Measurements from ENCODE around the gene BMP7.

Gene BMP7

DNA sequence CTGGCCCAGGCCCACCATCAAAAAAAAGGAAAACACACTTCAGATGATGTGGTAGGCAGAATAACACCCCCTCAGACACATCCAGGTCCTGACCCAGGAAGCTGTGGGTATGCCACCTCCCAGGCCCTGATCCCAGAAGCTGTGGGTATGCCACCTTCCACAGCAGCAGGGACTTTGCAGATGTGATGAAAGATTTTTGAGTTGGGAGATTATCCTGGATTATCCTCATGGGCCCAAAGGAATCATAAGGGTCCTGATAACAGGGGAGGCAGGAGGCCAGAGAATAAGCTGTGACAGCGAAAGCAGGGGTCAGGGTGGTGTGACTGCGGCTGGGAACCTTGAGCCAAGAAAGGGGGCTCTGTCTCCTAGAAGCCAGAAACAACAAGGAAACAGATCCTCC is 55.0 kb downstream of the BMP7 start:
- DNase-seq (ENCODE audit: low spot score) = no peak
- Histone ChIP-seq H3K4me3 (no peak overlapping the region), H3K27ac (no peak overlapping the region)
- TF ChIP-seq, protein P1, sequence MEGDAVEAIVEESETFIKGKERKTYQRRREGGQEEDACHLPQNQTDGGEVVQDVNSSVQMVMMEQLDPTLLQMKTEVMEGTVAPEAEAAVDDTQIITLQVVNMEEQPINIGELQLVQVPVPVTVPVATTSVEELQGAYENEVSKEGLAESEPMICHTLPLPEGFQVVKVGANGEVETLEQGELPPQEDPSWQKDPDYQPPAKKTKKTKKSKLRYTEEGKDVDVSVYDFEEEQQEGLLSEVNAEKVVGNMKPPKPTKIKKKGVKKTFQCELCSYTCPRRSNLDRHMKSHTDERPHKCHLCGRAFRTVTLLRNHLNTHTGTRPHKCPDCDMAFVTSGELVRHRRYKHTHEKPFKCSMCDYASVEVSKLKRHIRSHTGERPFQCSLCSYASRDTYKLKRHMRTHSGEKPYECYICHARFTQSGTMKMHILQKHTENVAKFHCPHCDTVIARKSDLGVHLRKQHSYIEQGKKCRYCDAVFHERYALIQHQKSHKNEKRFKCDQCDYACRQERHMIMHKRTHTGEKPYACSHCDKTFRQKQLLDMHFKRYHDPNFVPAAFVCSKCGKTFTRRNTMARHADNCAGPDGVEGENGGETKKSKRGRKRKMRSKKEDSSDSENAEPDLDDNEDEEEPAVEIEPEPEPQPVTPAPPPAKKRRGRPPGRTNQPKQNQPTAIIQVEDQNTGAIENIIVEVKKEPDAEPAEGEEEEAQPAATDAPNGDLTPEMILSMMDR (IDR thresholded peaks at IDR 0.05) = no peak

DNA sequence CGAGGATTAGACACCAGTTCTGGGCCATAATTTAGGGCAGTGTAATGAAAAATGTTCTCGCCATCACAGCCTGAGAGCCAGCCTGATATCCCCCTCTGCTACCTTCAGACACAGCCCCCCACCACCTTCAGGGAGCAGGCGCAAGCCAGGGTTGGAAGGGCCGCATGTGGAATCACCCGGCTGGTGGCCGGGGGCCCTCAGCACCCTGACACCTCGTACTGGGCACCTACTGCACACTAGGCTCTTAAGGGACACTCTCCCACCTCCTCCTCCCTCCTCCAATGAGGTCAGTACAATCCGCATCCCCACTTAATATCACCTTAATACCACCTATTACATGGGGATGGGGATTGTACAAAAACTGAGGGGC is 55.5 kb downstream of the BMP7 start:
- TF ChIP-seq, protein P1 (IDR thresholded peaks at IDR 0.05) = no peak
- no peak overlapping the region for H3K27ac ChIP-seq
- H3K4me3 ChIP-seq = no peak overlapping the region
- no peak for DNase-seq (ENCODE audit: low spot score)

DNA sequence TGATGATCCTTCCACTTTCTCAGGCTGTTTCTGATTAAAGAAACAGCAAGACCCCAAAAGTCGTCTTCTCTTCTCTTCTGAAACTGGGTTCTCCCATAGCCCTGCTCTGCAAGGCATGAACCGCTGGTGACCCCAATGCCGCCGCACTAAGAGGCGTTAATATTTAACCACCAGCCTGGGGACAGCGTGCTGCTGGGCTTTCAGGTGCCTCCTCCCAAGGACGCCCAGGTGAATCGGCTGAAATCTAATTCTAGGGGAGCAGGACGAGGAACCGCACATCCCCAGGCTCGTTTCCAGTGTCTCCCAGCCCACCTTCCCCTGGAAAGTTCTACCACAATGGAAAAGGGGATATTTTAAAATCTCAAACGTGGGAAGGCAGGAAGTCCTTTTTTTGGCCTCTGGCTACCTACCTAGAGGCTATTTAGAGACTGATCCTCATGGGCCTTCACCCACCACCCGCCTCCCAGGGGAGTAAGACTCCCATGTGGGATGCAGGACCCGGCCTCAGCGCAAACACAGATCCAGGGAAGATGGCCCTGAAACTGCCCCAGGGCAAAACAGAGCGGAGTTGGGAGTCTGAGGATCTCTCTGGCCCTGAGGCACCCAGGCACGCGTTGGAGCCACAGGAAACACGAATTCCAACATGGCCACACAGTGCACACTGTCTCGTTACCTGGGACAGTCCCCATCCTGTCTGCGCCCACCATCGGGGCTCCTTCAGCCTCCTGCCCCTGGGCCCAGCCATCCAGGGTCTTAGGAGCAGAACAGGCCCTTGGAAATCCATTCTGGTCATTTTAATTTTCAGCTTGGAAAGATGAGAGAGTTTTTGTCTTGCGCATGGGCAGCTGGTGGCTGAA is 56.2 kb downstream of the BMP7 start:
- TF ChIP-seq, protein P1 (IDR thresholded peaks at IDR 0.05) = no peak
- no peak overlapping the region for H3K4me3 ChIP-seq
- H3K27ac ChIP-seq = no peak overlapping the region
- no peak for DNase-seq (ENCODE audit: low spot score)

DNA sequence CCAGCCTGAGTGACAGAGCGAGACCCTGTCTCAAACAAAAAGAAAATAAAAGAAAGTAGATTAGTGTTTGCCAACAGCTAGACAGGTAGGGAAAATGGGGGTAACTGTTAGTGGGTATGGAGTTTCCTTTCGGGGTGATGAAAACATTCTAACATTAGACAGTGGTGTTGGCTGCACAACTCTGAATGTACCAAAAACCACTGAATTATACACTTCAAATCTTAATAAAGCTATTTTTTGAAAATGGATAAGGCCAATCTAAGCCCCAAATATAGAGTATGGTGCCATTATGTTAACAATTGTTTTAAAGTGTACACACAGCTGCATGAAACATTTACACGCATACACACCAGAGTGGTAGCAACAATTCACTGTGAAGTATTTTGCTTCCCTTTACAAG is 57.0 kb downstream of the BMP7 start:
- DNase-seq (ENCODE audit: low spot score) = no peak
- Histone ChIP-seq H3K27ac (no peak overlapping the region), H3K4me3 (no peak overlapping the region)
- TF ChIP-seq, protein P1 (IDR thresholded peaks at IDR 0.05) = no peak

DNA sequence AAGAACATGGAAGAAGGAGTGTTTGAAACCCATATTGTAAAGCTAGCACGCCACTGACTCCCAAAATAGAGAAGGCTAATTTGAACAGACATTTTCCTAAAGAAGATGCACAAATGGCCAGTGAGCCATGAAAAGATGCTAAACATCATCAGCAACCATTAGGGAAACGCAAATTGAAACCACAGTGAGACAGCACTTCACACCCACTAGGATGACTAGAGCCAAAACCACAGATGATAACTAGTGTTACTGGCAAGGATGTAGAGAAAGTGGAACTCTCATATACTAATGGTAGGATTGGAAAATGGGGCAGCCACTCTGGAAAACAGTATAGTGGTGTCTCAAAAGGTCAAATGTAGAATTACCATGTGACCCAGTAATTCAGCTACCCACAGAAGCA is 58.2 kb downstream of the BMP7 start:
- Histone ChIP-seq H3K4me3 (no peak overlapping the region), H3K27ac (no peak overlapping the region)
- TF ChIP-seq, protein P1 (IDR thresholded peaks at IDR 0.05) = no peak
- DNase-seq (ENCODE audit: low spot score) = no peak

DNA sequence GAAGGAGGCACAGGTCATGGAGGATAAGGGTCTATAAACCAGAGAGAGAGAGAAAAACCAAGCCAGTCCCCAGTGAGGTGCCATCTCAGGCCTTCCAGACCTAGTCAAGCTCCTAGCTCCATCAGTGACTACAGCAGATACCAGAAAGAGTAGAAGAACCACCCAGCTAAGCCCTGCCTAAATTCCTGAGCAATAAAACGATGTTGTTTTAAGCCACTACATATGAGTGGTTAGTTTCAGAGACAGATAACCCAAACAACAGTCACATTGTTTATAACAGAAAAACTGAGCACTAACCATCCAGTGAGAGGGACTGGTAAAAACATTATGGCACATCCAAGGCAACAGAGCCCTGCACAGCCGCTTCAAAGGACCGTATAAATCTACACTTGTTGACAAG is 59.2 kb downstream of the BMP7 start:
- no peak for DNase-seq (ENCODE audit: low spot score)
- H3K4me3 ChIP-seq = no peak overlapping the region
- TF ChIP-seq, protein P1 (IDR thresholded peaks at IDR 0.05) = no peak
- H3K27ac ChIP-seq = no peak overlapping the region

DNA sequence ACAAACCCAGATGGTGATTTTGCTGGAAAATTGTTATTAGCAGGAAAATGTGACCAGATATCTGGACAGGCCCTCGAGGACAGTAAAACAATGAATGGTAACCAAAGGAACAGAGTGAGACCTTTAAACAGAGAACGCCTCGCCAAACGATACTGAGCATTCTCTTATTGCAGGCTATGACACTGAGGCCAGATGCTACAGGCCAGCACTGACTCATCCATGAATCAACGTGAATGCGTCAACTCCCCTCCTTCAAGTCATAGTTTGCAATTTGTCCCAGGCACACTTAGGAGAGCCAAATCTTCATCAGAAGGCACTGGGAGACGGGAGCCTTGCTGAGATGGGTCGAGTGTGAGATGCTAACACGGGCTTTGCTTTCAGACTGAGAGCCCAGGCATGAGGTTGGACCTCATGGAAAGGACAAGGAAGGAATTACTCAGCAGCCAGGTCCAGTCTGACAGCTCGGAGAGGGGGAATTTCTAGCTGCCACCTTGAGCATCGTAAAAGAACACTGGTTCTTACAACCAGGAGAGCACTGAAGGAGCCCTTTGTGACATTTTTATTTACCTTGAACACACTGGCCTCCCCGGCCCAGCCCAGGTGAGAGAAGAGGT is 60.7 kb downstream of the BMP7 start:
- Histone ChIP-seq H3K27ac (no peak overlapping the region), H3K4me3 (no peak overlapping the region)
- TF ChIP-seq, protein P1 (IDR thresholded peaks at IDR 0.05) = no peak
- DNase-seq (ENCODE audit: low spot score) = no peak
